Psoas muscle (tissue), 8 donors: ENCODE data around the gene CCDC179. TPM values are rescaled to one million over a fixed set of nuclear protein-coding genes. Genes with fewer than 3 reads are reported as not detected.

Experiments used
- ATAC-seq, 4 donors: fragments of 200-7000 bp; cut with Tn5 transposase; one replicate each; pipeline ENCODE4 v1.9.1; 2020; ENCODE audit warnings: moderate library complexity in 3 of 4, mild to moderate bottlenecking in 2 of 4
- DNase-seq, 2 donors: peaks; one replicate each; pipeline ENCODE4 v3.0.0-alpha.2; 2020
- H3K27ac ChIP-seq: fragments of 200-600 bp; one replicate; pipeline ENCODE4 v1.8.0; 2022
- H3K27me3 ChIP-seq, 3 donors: fragments of 200-600 bp in 1 of 3; one replicate each; pipeline versions ENCODE4 v1.6.1 to v1.8.0; 2013 to 2022; ENCODE audit warnings: low read length in 2 of 3, mild to moderate bottlenecking in 2 of 3, moderate library complexity in 1 of 3; ENCODE audit not compliant: insufficient read depth in 3 of 3
- H3K36me3 ChIP-seq, 2 donors: fragments of 200-600 bp in 1 of 2; one replicate each; pipeline versions ENCODE4 v1.6.1 to v1.8.0; 2013 to 2022; ENCODE audit warnings: low read depth in 1 of 2, mild to moderate bottlenecking in 1 of 2, moderate library complexity in 1 of 2; ENCODE audit not compliant: insufficient read depth in 1 of 2
- H3K4me1 ChIP-seq: fragments of 200-600 bp; one replicate; pipeline ENCODE4 v1.8.0; 2022
- H3K4me3 ChIP-seq: fragments of 200-600 bp; one replicate; pipeline ENCODE4 v1.8.0; 2022; ENCODE audit warnings: mild to moderate bottlenecking
- H3K9me3 ChIP-seq: fragments of 200-600 bp; one replicate; pipeline ENCODE4 v1.8.0; 2022
- CTCF ChIP-seq: fragments of 200-600 bp; IDR thresholded peaks from one replicate; pipeline ENCODE4 v1.8.0; 2022; ENCODE audit warnings: antibody characterized with exemption
- WGBS, 3 donors: extraction: QIAGEN DNeasy Blood & Tissue Kit; methylation state at CpG; one replicate each; pipeline versions ENCODE4 v1.1.6 to v1.1.7; 2013; 5-methylcytosine and 5-hydroxymethylcytosine counted together
- intact Hi-C, 2 donors: fragments of 100-400 bp; cut with DNase I; formaldehyde crosslinking; loops; one replicate each; pipeline versions ENCODE4 v1.11.0 to v1.14.2; 2022
- polyA plus RNA-seq, 3 donors: library from polyadenylated mRNA; stranded (reverse); fragments of 200-250 nt; gene quantifications; one replicate each; pipeline ENCODE4 v1.2.3, GENCODE V29; 2013
- total RNA-seq, 4 donors: library from RNA; stranded (reverse); fragmentation: NEBNext Ultra II Directional in 2 of 4; extraction: Animal tissue kit (Norgen Biotek cat#: 25700) in 2 of 4; gene quantifications; one replicate each; pipeline versions ENCODE4 v1.2.1 to v1.2.4, GENCODE V29; 2021 to 2023
- donor health status: healthy with polysubstance abuse.
- donor health status: DM: no; HTN: no; CAD: no; lungs with moderate emphysema.
- donor health status: Bipolar disorder and iron deficiency.
- donor health status: healthy.
- donor health status: DM: yes; HTN: yes; CAD: no.
- donor health status: DM: no; HTN: no; CAD: no.
- donor health status: DM: no; HTN: no; CAD: no.
- donor health status: DM: yes; HTN: yes; CAD: no.

Gene CCDC179
- total and polyA plus RNA-seq, 7 donors: not detected

GRCh38 chr11:22807391-22807790 lies 52.9 kb downstream of the CCDC179 start:
- H3K27me3 ChIP-seq: no peaks in the 10 kb centered on the region
- no peaks in the 10 kb centered on the region for H3K9me3 ChIP-seq
- DNase-seq (no peak), ATAC-seq (no peak)
- H3K27ac ChIP-seq: no peak overlapping the region
- intact Hi-C loops: no loop called here
- peaks cover 17% of the 10 kb centered on the region for H3K4me1 ChIP-seq
- H3K36me3 ChIP-seq: no peaks in the 10 kb centered on the region
- 56 to 64% (median 64%) methylated on average over 2 of the region's 2 CpGs for WGBS, 3 donors
- no peak for TF ChIP-seq CTCF
- H3K4me3 ChIP-seq: no peak overlapping the region

GRCh38 chr11:22802861-22803260 lies 57.4 kb downstream of the CCDC179 start:
- no peak for TF ChIP-seq CTCF
- no peak overlapping the region for H3K4me3 ChIP-seq
- H3K36me3 ChIP-seq: no peaks in the 10 kb centered on the region
- H3K4me1 ChIP-seq: peaks cover 6% of the 10 kb centered on the region
- DNase-seq (no peak), ATAC-seq (no peak)
- intact Hi-C loops: no loop called here
- no peaks in the 10 kb centered on the region for H3K27me3 ChIP-seq
- no peaks in the 10 kb centered on the region for H3K9me3 ChIP-seq
- no peak overlapping the region for H3K27ac ChIP-seq
- 85 to 91% (median 87%) methylated on average over 4 of the region's 4 CpGs for WGBS, 3 donors

GRCh38 chr11:22800482-22800881 lies 59.8 kb downstream of the CCDC179 start:
- DNase-seq: no peak
- intact Hi-C loops: no loop called here
- Histone ChIP-seq H3K4me3 (no peak overlapping the region), H3K36me3 (no peaks in the 10 kb centered on the region), H3K9me3 (no peaks in the 10 kb centered on the region), H3K27me3 (no peaks in the 10 kb centered on the region), H3K27ac (no peak overlapping the region), H3K4me1 (peaks cover 6% of the 10 kb centered on the region)
- TF ChIP-seq CTCF: no peak
- peak in 1 of 4 donors; percentile 35 for ATAC-seq
- WGBS, 3 donors: 86 to 92% (median 87%) methylated on average over 5 of the region's 5 CpGs

GRCh38 chr11:22798901-22799300 lies 61.4 kb downstream of the CCDC179 start:
- intact Hi-C loops: no loop called here
- no peaks in the 10 kb centered on the region for H3K27me3 ChIP-seq
- H3K9me3 ChIP-seq: no peaks in the 10 kb centered on the region
- H3K4me3 ChIP-seq: no peak overlapping the region
- TF ChIP-seq CTCF: no peak
- H3K4me1 ChIP-seq: peaks cover 6% of the 10 kb centered on the region
- no peaks in the 10 kb centered on the region for H3K36me3 ChIP-seq
- DNase-seq (no peak), ATAC-seq (peak in 2 of 4 donors; percentile 43 to 65)
- no peak overlapping the region for H3K27ac ChIP-seq
- WGBS, 3 donors: 10 to 26% (median 16%) methylated on average over 1 of the region's 1 CpG

- intact Hi-C loops: no loop called here
- Histone ChIP-seq H3K27me3 (no peaks in the 10 kb centered on the region), H3K36me3 (no peaks in the 10 kb centered on the region), H3K4me1 (peaks cover 6% of the 10 kb centered on the region), H3K27ac (no peak overlapping the region), H3K4me3 (no peak overlapping the region), H3K9me3 (no peaks in the 10 kb centered on the region)
- no peak for ATAC-seq
- TF ChIP-seq CTCF: no peak
- DNase-seq: no peak
- WGBS, 3 donors: 85 to 87% (median 86%) methylated on average over 3 of the region's 3 CpGs
Observed at GRCh38 chr11:22797047-22797446, 63.2 kb downstream of the CCDC179 start.
